Stimulated activated CD8-positive, alpha-beta memory T cell treated with anti-CD3 and anti-CD28 coated beads, Interleukin-12 subunit alpha, Interleukin-12 subunit beta, amount 100 ng/mL, for 24 hours (primary cell): ENCODE results near the gene MYO16.
"Not testable (repeated sequence)": the region's sequence is repeated elsewhere in the genome, so short reads cannot be mapped to it uniquely, and the experiment has no call there.

Experiments
- DNase-seq: peaks from one replicate; pipeline ENCODE4 v3.0.0-alpha.2; 2020; ENCODE audit errors: extremely low read depth

The MYO16 gene

GRCh38 chr13:109055850-109056249, 426.4 kb downstream of the MYO16 start:
- DNase-seq = no peak

GRCh38 chr13:109058087-109058486, 428.7 kb downstream of the MYO16 start:
- DNase-seq = no peak

- DNase-seq = no peak
Measured at GRCh38 chr13:109072505-109072904, 443.1 kb downstream of the MYO16 start.

GRCh38 chr13:109074436-109074835, 445.0 kb downstream of the MYO16 start:
- DNase-seq = no peak

- no peak for DNase-seq
Measured at GRCh38 chr13:109074853-109075252, 445.4 kb downstream of the MYO16 start.

GRCh38 chr13:109087916-109088623, 458.7 kb downstream of the MYO16 start:
- no peak for DNase-seq

GRCh38 chr13:109088624-109088917, 459.2 kb downstream of the MYO16 start:
- DNase-seq = no peak

- no peak for DNase-seq
Measured at GRCh38 chr13:109090796-109091195, 461.4 kb downstream of the MYO16 start.

- DNase-seq = no peak
Measured at GRCh38 chr13:109091249-109091648, 461.8 kb downstream of the MYO16 start.

GRCh38 chr13:109092186-109092585, 462.8 kb downstream of the MYO16 start:
- not testable (repeated sequence) for DNase-seq

GRCh38 chr13:109093998-109094397, 464.6 kb downstream of the MYO16 start:
- no peak for DNase-seq

GRCh38 chr13:109095126-109095525, 465.7 kb downstream of the MYO16 start:
- DNase-seq = no peak

GRCh38 chr13:109096101-109096500, 466.7 kb downstream of the MYO16 start:
- no peak for DNase-seq

- no peak for DNase-seq
Measured at GRCh38 chr13:109100705-109101304, 471.4 kb downstream of the MYO16 start.

GRCh38 chr13:109101550-109102144, 472.2 kb downstream of the MYO16 start:
- DNase-seq = no peak

- DNase-seq = no peak
Measured at GRCh38 chr13:109105899-109106298, 476.5 kb downstream of the MYO16 start.

GRCh38 chr13:109110159-109110558, 480.7 kb downstream of the MYO16 start:
- DNase-seq = no peak

- DNase-seq = no peak
Measured at GRCh38 chr13:109111141-109111540, 481.7 kb downstream of the MYO16 start.

GRCh38 chr13:109113427-109113826, 484.0 kb downstream of the MYO16 start:
- DNase-seq = no peak

- DNase-seq = no peak
Measured at GRCh38 chr13:109114162-109114561, 484.8 kb downstream of the MYO16 start.

GRCh38 chr13:109114991-109115390, 485.6 kb downstream of the MYO16 start:
- DNase-seq = no peak

GRCh38 chr13:109118521-109118920, 489.1 kb downstream of the MYO16 start:
- no peak for DNase-seq

GRCh38 chr13:109119896-109120295, 490.5 kb downstream of the MYO16 start:
- DNase-seq = no peak
